Right lobe of liver (tissue), 4 donors: Measurements from ENCODE around the gene RPL6.
"Not testable (repeated sequence)": the region's sequence is repeated elsewhere in the genome, so short reads cannot be mapped to it uniquely, and the experiment has no call there.

ENCODE experiments used
- POLR2A ChIP-seq: fragments of 450-650 bp; IDR thresholded peaks from one replicate; pipeline ENCODE4 v1.6.1; 2017; ENCODE audit warnings: antibody characterized with exemption, mild to moderate bottlenecking
- TF ChIP-seq, protein P1 (sequence below), 4 donors: fragments of 200-600 bp in 3 of 4; fragments of 450-650 bp in 1 of 4; IDR thresholded peaks; one replicate each; pipeline versions ENCODE4 v1.5.1 to v1.8.0; 2016 to 2022; ENCODE audit warnings: antibody characterized with exemption in 4 of 4, mild to moderate bottlenecking in 2 of 4
- donor health status: DM: no; HTN: no; CAD: no.
- donor health status: DM: no; HTN: no; CAD: no.
- donor health status: DM: no; HTN: yes; CAD: no.

DNA sequence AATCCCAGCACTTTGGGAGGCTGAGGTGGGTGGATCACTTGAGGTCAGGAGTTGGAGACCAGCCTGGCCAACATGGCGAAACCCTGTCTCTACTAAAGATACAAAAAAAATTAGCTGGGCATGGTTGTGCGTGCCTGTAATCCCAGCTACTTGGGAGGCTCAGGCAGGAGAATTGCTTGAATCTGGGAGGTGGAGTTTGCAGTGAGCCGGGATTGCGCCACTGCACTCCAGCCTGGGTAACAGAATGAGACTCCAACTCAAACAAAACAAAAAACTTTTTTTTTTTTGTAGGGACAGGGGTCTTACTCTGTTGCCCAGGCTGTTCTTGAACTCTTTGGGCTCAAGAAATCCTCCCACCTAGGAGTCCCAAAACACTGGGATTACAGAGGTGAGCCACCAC, 6.1 kb upstream of the RPL6 start:
- TF ChIP-seq, protein P1, sequence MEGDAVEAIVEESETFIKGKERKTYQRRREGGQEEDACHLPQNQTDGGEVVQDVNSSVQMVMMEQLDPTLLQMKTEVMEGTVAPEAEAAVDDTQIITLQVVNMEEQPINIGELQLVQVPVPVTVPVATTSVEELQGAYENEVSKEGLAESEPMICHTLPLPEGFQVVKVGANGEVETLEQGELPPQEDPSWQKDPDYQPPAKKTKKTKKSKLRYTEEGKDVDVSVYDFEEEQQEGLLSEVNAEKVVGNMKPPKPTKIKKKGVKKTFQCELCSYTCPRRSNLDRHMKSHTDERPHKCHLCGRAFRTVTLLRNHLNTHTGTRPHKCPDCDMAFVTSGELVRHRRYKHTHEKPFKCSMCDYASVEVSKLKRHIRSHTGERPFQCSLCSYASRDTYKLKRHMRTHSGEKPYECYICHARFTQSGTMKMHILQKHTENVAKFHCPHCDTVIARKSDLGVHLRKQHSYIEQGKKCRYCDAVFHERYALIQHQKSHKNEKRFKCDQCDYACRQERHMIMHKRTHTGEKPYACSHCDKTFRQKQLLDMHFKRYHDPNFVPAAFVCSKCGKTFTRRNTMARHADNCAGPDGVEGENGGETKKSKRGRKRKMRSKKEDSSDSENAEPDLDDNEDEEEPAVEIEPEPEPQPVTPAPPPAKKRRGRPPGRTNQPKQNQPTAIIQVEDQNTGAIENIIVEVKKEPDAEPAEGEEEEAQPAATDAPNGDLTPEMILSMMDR (IDR thresholded peaks at IDR 0.05), result not testable (repeated sequence)
- TF ChIP-seq POLR2A, result not testable (repeated sequence)
